A673 (cell line): ENCODE measurements around the gene AGAP1. TPM values are rescaled to one million over a fixed set of nuclear protein-coding genes. Genes with fewer than 3 reads are reported as not detected.

Source experiments
- BruUV-seq: library from RNA; stranded (reverse); fragments of 400-500 nt; replicated peaks from 2 replicates; lab custom pipeline; 2021; lab: Mats Ljungman, UMichigan
- CTCF ChIA-PET: fragments of 300-600 bp; sonication (Branson Sonifier 250); formaldehyde crosslinking; loops from one replicate; lab custom pipeline; 2022; ENCODE audit warnings: antibody characterized with exemption; lab: Charles Lee
- POLR2A ChIA-PET: fragments of 300-600 bp; sonication (Branson Sonifier 250); formaldehyde crosslinking; loops from one replicate; lab custom pipeline; 2022; ENCODE audit warnings: antibody characterized with exemption; ENCODE audit not compliant: low non-redundant PET; lab: Charles Lee
- DNase-seq: peaks from one replicate; pipeline ENCODE4 v3.0.0-alpha.2; 2015; ENCODE audit warnings: low spot score
- H3K27ac ChIP-seq: fragments of 200-600 bp; sonication (generic); 2 replicates; pipeline ENCODE4 v1.5.1; 2016; ENCODE audit warnings: mixed run types, low read depth, mild to moderate bottlenecking, mixed read lengths, antibody characterized with exemption, low read length; ENCODE audit not compliant: poor library complexity, severe bottlenecking
- H3K27me3 ChIP-seq: fragments of 200-600 bp; sonication (generic); replicated peaks from 2 replicates; pipeline ENCODE4 v1.6.1; 2017; ENCODE audit warnings: mixed run types, low read depth, mild to moderate bottlenecking, mixed read lengths, antibody characterized with exemption, low read length; ENCODE audit not compliant: insufficient read depth, poor library complexity
- H3K36me3 ChIP-seq: fragments of 200-600 bp; sonication (generic); 2 replicates; pipeline ENCODE4 v1.6.1; 2016; ENCODE audit warnings: mixed run types, mild to moderate bottlenecking, mixed read lengths, antibody characterized with exemption, low read length; ENCODE audit not compliant: insufficient read depth, poor library complexity, severe bottlenecking
- H3K4me1 ChIP-seq: fragments of 200-600 bp; sonication (generic); 2 replicates; pipeline ENCODE4 v1.6.1; 2017; ENCODE audit warnings: mixed run types, mild to moderate bottlenecking, mixed read lengths, antibody characterized with exemption, low read length; ENCODE audit not compliant: insufficient read depth, poor library complexity, severe bottlenecking
- H3K4me3 ChIP-seq: fragments of 200-600 bp; sonication (generic); 2 replicates; pipeline ENCODE4 v1.5.1; 2016; ENCODE audit warnings: low read depth, mixed run types, mild to moderate bottlenecking, mixed read lengths, low read length; ENCODE audit not compliant: poor library complexity, severe bottlenecking
- H3K9me3 ChIP-seq: fragments of 200-600 bp; sonication (generic); 2 replicates; pipeline ENCODE4 v1.6.1; 2016; ENCODE audit warnings: mixed run types, low read depth, mild to moderate bottlenecking, mixed read lengths, antibody characterized with exemption, low read length; ENCODE audit not compliant: poor library complexity, severe bottlenecking
- EZH2 ChIP-seq: fragments of 200-600 bp; sonication (generic); IDR thresholded peaks from 2 replicates; pipeline ENCODE4 v1.6.1; 2017; ENCODE audit warnings: borderline replicate concordance, low read depth, mild to moderate bottlenecking, mixed read lengths, antibody characterized with exemption, low read length; ENCODE audit not compliant: poor library complexity, severe bottlenecking
- intact Hi-C: fragments of 100-400 bp; cut with micrococcal nuclease; formaldehyde crosslinking; loops from one replicate; pipeline ENCODE4 v1.10.0; 2022; ENCODE audit not compliant: unreplicated experiment
- total RNA-seq: library from RNA; stranded (reverse); gene quantifications from 2 replicates; pipeline ENCODE4 v1.2.3, GENCODE V29; 2021
- TF ChIP-seq, protein P1 (sequence below): fragments of 300-800, 200-600 bp; sonication (generic); conservative IDR thresholded peaks from 2 replicates; pipeline ENCODE4 v1.5.1; 2017; ENCODE audit warnings: low read depth, mild to moderate bottlenecking, antibody characterized with exemption, low read length, moderate library complexity, mixed read lengths

The AGAP1 gene
- total RNA-seq, 1 experiment from 2014 or later: 25.3 TPM

GRCh38 chr2:235951982-235952381 is 458.1 kb downstream of the AGAP1 start:
- Histone ChIP-seq H3K27me3 (no peaks in the 10 kb centered on the region), H3K9me3 (no peaks in the 10 kb centered on the region), H3K36me3 (no peaks in the 10 kb centered on the region), H3K27ac (no peak overlapping the region), H3K4me3 (no peak overlapping the region), H3K4me1 (no peaks in the 10 kb centered on the region)
- intact Hi-C loops: no loop called here
- TF ChIP-seq, protein P1, sequence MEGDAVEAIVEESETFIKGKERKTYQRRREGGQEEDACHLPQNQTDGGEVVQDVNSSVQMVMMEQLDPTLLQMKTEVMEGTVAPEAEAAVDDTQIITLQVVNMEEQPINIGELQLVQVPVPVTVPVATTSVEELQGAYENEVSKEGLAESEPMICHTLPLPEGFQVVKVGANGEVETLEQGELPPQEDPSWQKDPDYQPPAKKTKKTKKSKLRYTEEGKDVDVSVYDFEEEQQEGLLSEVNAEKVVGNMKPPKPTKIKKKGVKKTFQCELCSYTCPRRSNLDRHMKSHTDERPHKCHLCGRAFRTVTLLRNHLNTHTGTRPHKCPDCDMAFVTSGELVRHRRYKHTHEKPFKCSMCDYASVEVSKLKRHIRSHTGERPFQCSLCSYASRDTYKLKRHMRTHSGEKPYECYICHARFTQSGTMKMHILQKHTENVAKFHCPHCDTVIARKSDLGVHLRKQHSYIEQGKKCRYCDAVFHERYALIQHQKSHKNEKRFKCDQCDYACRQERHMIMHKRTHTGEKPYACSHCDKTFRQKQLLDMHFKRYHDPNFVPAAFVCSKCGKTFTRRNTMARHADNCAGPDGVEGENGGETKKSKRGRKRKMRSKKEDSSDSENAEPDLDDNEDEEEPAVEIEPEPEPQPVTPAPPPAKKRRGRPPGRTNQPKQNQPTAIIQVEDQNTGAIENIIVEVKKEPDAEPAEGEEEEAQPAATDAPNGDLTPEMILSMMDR: no peak
- TF ChIP-seq EZH2: no peak
- ChIA-PET CTCF (no interaction called here), POLR2A (no interaction called here)
- no TSS peak for BruUV-seq
- no peak for DNase-seq

- H3K27ac ChIP-seq: no peak overlapping the region
- H3K9me3 ChIP-seq: no peaks in the 10 kb centered on the region
- no peak overlapping the region for H3K4me3 ChIP-seq
- no peak for TF ChIP-seq EZH2
- TF ChIP-seq, protein P1: no peak
- H3K27me3 ChIP-seq: no peaks in the 10 kb centered on the region
- no peaks in the 10 kb centered on the region for H3K4me1 ChIP-seq
- BruUV-seq: no TSS peak
- ChIA-PET CTCF (no interaction called here), POLR2A (no interaction called here)
- no peaks in the 10 kb centered on the region for H3K36me3 ChIP-seq
- intact Hi-C loops: no loop called here
- no peak for DNase-seq
Observed at GRCh38 chr2:235952714-235953113, 458.9 kb downstream of the AGAP1 start.

DNA sequence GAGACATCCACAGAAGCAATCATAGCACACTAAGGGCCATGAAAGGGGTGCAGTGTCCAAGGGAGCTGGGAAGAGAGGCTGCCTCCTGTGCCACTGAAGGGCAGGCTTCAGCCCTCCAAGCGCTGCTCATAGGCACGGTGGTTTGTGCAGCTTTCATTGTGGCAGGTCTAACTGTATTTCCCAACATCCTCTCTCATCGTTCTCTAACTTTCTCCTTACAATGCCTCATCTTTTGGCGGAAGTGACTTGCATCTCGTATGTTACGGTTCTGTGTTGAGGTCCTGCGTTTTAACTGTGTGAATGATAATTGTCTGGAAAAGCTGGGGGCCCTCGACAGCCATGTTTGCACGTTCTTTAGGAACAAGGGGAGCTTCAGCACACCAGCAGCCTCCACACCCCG is 460.4 kb downstream of the AGAP1 start:
- POLR2A ChIA-PET: no interaction called here
- CTCF ChIA-PET: no interaction called here

More for the DNA sequence above, 460.4 kb downstream of the AGAP1 start:
- H3K27me3 ChIP-seq: no peaks in the 10 kb centered on the region
- BruUV-seq: no TSS peak
- intact Hi-C loops: no loop called here
- no peaks in the 10 kb centered on the region for H3K36me3 ChIP-seq
- H3K27ac ChIP-seq: no peak overlapping the region
- DNase-seq: no peak
- H3K4me1 ChIP-seq: no peaks in the 10 kb centered on the region
- TF ChIP-seq EZH2: no peak
- TF ChIP-seq, protein P1: no peak
- no peak overlapping the region for H3K4me3 ChIP-seq
- H3K9me3 ChIP-seq: no peaks in the 10 kb centered on the region
